GM18909 (cell line): ENCODE data around the gene GARNL3.

Source experiments
- ATAC-seq: cut with Tn5 transposase; IDR thresholded peaks from one replicate; pipeline ENCODE4 v1.9.1; 2021; ENCODE audit warnings: mild to moderate bottlenecking; ENCODE audit not compliant: unreplicated experiment, poor library complexity

The GARNL3 gene

GRCh38 chr9:127307802-127308201 lies 43.2 kb downstream of the GARNL3 start:
- ATAC-seq: no peak

GRCh38 chr9:127308652-127309434 lies 44.3 kb downstream of the GARNL3 start:
- ATAC-seq: no peak

- no peak for ATAC-seq
Observed at GRCh38 chr9:127309715-127310114, 45.1 kb downstream of the GARNL3 start.

- ATAC-seq: no peak
Observed at GRCh38 chr9:127311239-127311741, 46.7 kb downstream of the GARNL3 start.

- ATAC-seq: no peak
Observed at GRCh38 chr9:127313042-127313560, 48.5 kb downstream of the GARNL3 start.

- ATAC-seq: no peak
Observed at GRCh38 chr9:127314911-127315310, 50.3 kb downstream of the GARNL3 start.

GRCh38 chr9:127316586-127317323 lies 52.2 kb downstream of the GARNL3 start:
- no peak for ATAC-seq

- ATAC-seq: no peak
Observed at GRCh38 chr9:127318651-127319167, 54.1 kb downstream of the GARNL3 start.

GRCh38 chr9:127319366-127320114 lies 55.0 kb downstream of the GARNL3 start:
- no peak for ATAC-seq

- ATAC-seq: no peak
Observed at GRCh38 chr9:127320115-127320378, 55.5 kb downstream of the GARNL3 start.

GRCh38 chr9:127323393-127323792 lies 58.8 kb downstream of the GARNL3 start:
- no peak for ATAC-seq

- ATAC-seq: no peak
Observed at GRCh38 chr9:127330501-127330900, 65.9 kb downstream of the GARNL3 start.

GRCh38 chr9:127333221-127334064 lies 68.9 kb downstream of the GARNL3 start:
- no peak for ATAC-seq

GRCh38 chr9:127334725-127335124 lies 70.2 kb downstream of the GARNL3 start:
- no peak for ATAC-seq

- ATAC-seq: no peak
Observed at GRCh38 chr9:127336086-127336485, 71.5 kb downstream of the GARNL3 start.

- no peak for ATAC-seq
Observed at GRCh38 chr9:127336506-127337352, 72.2 kb downstream of the GARNL3 start.

- no peak for ATAC-seq
Observed at GRCh38 chr9:127340721-127341120, 76.1 kb downstream of the GARNL3 start.

GRCh38 chr9:127341152-127341551 lies 76.6 kb downstream of the GARNL3 start:
- no peak for ATAC-seq
